ENCODE data around the gene KIF15.

DNA sequence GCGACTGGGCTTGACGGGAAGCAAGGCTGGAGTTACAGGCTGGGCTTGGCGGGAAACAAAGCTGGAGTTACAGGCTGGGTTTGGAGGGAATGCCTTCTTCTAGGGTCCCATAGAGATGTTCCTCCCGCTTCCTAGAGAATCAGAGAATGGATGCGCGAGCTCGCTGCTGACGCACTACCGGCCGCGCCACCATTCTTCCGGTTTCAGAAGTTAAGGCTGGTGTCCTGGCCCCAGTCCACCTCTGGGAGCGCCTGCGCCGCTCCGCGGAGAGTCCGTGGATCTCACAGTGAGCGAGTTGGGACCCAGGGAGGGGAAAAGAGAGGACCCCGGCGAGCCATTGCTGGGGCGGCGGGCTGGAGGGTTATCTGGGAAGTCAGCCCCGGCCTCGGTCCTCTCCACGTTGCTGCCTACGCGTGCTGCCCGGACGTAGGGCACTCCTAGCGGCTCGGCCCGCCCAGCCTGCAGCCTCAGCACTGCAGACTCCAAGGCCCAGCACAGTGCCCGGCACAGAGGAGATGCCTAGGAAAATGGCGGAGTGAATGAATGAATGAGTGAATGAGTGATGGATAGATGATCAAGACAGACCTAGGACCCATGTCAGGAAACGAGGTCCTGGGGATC, 49.0 kb upstream of the KIF15 start, which contains the start of gene ZNF502:
- TF ChIP-seq POLR2AphosphoS5 (IDR thresholded peaks at IDR 0.05; ENCODE audit: borderline replicate concordance, low read depth, low read length) (no peak), EZH2 (IDR thresholded peaks at IDR 0.05) (no peak), FOXP2 (optimal IDR thresholded peaks at IDR 0.05; ENCODE audit: control extremely low read depth, extremely low read length, insufficient read depth) (no peak)

Measured in SK-N-MC (cell line).